ENCODE results near the gene HOXB7. TPM values are rescaled to one million over a fixed set of nuclear protein-coding genes. Genes with fewer than 3 reads are reported as not detected.

Gene HOXB7
- total RNA-seq, 1 donor from 2014 or later = 0.22 TPM

GRCh38 chr17:48625495-48626244 is 14.9 kb upstream of the HOXB7 start:
- ATAC-seq (ENCODE audit: poor library complexity) (peak; percentile 69), DNase-seq (no peak)
- intact Hi-C loops (cut with DNase I) = no loop called here

GRCh38 chr17:48624544-48625494 is 14.0 kb upstream of the HOXB7 start:
- intact Hi-C loops (cut with DNase I) = no loop called here
- DNase-seq (peak; percentile 6), ATAC-seq (ENCODE audit: poor library complexity) (peak; percentile 30)

- ATAC-seq (ENCODE audit: poor library complexity) = no peak
Observed at GRCh38 chr17:48624118-48624517, 13.3 kb upstream of the HOXB7 start.

GRCh38 chr17:48623583-48623982 is 12.8 kb upstream of the HOXB7 start:
- ATAC-seq (ENCODE audit: poor library complexity) = no peak
- DNase-seq = no peak
- intact Hi-C loops (cut with DNase I) = no loop called here

More at GRCh38 chr17:48624118-48624517, 13.3 kb upstream of the HOXB7 start:
- intact Hi-C loops (cut with DNase I) = no loop called here
- DNase-seq = no peak

GRCh38 chr17:48622857-48623256 is 12.0 kb upstream of the HOXB7 start:
- ATAC-seq (ENCODE audit: poor library complexity) (no peak), DNase-seq (no peak)
- intact Hi-C loops (cut with DNase I) = no loop called here

GRCh38 chr17:48621410-48622392 is 10.9 kb upstream of the HOXB7 start:
- intact Hi-C loops (cut with DNase I) = no loop called here
- ATAC-seq (ENCODE audit: poor library complexity) (no peak), DNase-seq (no peak)

GRCh38 chr17:48620461-48621139 is 9.8 kb upstream of the HOXB7 start:
- intact Hi-C loops (cut with DNase I) = no loop called here
- no peak for DNase-seq
- no peak for ATAC-seq (ENCODE audit: poor library complexity)

- no peak for ATAC-seq (ENCODE audit: poor library complexity)
Observed at GRCh38 chr17:48619826-48620449, 9.1 kb upstream of the HOXB7 start.

GRCh38 chr17:48618256-48618896 is 7.6 kb upstream of the HOXB7 start:
- ATAC-seq (ENCODE audit: poor library complexity) = peak; percentile 95
- DNase-seq = peak; percentile 91
- intact Hi-C loops (cut with DNase I) = loop anchor here (5.0 kb wide), 1 partner anchor 281 kb away; no protein-coding TSS in a partner anchor

More at GRCh38 chr17:48619826-48620449, 9.1 kb upstream of the HOXB7 start:
- intact Hi-C loops (cut with DNase I) = loop anchor here (5.0 kb wide), 1 partner anchor 283 kb away; no protein-coding TSS in a partner anchor
- no peak for DNase-seq

- intact Hi-C loops (cut with DNase I) = loop anchor here (5.0 kb wide), 1 partner anchor 280 kb away; no protein-coding TSS in a partner anchor
- no peak for ATAC-seq (ENCODE audit: poor library complexity)
- DNase-seq = no peak
Observed at GRCh38 chr17:48617471-48618255, 6.8 kb upstream of the HOXB7 start.

DNA sequence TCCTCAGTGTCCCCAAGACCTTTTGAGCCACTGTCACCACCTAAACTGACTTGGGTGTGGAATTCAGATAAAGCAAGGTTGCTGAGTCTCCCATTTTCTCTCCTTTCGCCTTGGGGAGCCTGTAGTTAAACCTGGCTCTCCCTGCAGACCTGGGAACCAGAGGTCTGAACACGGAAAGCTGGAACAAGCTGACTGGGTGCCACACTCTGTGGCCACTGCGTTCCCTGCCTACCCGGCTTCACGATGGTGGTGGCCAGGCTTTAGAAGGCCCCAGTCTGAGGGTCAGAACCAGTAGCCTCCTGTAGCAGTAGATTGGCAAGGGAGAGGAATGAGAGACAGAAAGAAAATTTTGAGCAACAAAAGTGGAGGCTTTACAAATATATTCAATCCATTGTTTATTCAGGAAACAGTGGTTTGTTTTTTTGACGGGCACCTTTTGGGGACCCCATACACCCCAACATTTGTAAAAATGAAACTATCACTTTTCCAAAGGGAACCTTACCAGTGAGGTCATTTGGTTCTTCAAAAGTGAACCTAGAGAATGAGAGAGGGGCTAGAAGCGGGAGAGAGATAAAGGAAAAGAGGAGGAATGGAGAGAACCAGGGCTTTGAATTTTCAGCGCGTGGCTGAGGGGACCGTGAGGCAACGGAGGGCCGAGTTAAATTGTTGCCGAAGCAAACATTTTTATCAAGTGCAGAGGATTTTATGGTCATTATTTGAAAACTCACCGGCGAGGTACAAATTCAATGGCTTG is 6.1 kb upstream of the HOXB7 start:
- no peak for DNase-seq
- no peak for ATAC-seq (ENCODE audit: poor library complexity)
- intact Hi-C loops (cut with DNase I) = loop anchor here (5.0 kb wide), 1 partner anchor 280 kb away; no protein-coding TSS in a partner anchor

- DNase-seq = no peak
- ATAC-seq (ENCODE audit: poor library complexity) = no peak
- intact Hi-C loops (cut with DNase I) = loop anchor here (5.0 kb wide), 1 partner anchor 279 kb away; no protein-coding TSS in a partner anchor
Observed at GRCh38 chr17:48615963-48616716, 5.3 kb upstream of the HOXB7 start.

- DNase-seq = no peak
- ATAC-seq (ENCODE audit: poor library complexity) = no peak
- intact Hi-C loops (cut with DNase I) = loop anchor here (5.0 kb wide), 1 partner anchor 278 kb away; no protein-coding TSS in a partner anchor
Observed at GRCh38 chr17:48615047-48615962, 4.5 kb upstream of the HOXB7 start, which contains the start of gene HOXB8. TSS of gene HOXB8 (minus strand) at chr17:48615292. CDS start at chr17:48614704, 588 bp downstream.

Data from Right ventricle myocardium superior (tissue), 1 donor.